A549 (cell line): Measurements from ENCODE around the gene FAM193A. TPM values are rescaled to one million over a fixed set of nuclear protein-coding genes. Genes with fewer than 3 reads are reported as not detected.

Source experiments
- ATAC-seq, 2 experiments: fragments of 200-7000 bp in 1 of 2; fragments of >200 bp in 1 of 2; cut with Nextera tagmentation in 1 of 2; cut with Tn5 transposase in 1 of 2; 3 replicates each; pipeline versions ENCODE4 v1.8.0 to v1.9.1; 2018 to 2020; ENCODE audit warnings: mild to moderate bottlenecking in 1 of 2, moderate library complexity in 1 of 2
- CTCF ChIA-PET: fragments of 300-600 bp; sonication (Branson Sonifier 250); formaldehyde crosslinking; extraction: SDS; loops from one replicate; lab custom pipeline; 2021; ENCODE audit warnings: antibody characterized with exemption, inconsistent platforms; lab: Yijun Ruan, JAX
- POLR2A ChIA-PET: fragments of 350-600 bp; formaldehyde crosslinking; extraction: SDS; loops from one replicate; lab custom pipeline; 2021; ENCODE audit warnings: antibody characterized with exemption, inconsistent platforms; lab: Yijun Ruan, JAX
- DNase-seq, 2 experiments: peaks; one replicate each; pipeline versions ENCODE4 v3.0.0 to v3.0.0-alpha.2; 2011 to 2016; ENCODE audit warnings: low read depth in 1 of 2, low spot score in 1 of 2
- FAIRE-seq: peaks from 2 replicates; lab custom pipeline; 2011; peaks lifted over from hg19 to GRCh38; lab: Jason Lieb, UNC
- H3K27ac ChIP-seq, 2 experiments: fragments of >200 bp; sonication (Bioruptor Twin); formaldehyde crosslinking; 3 replicates each; pipeline ENCODE4 v1.5.1; 2016 to 2017
- H3K4me1 ChIP-seq: fragments of >200 bp; sonication (Bioruptor Twin); formaldehyde crosslinking; 3 replicates; pipeline ENCODE4 v1.6.1; 2016
- H3K4me2 ChIP-seq: fragments of >200 bp; sonication (Bioruptor Twin); formaldehyde crosslinking; 3 replicates; pipeline ENCODE4 v1.6.1; 2016
- H3K4me3 ChIP-seq: fragments of >200 bp; sonication (Bioruptor Twin); formaldehyde crosslinking; 3 replicates; pipeline ENCODE4 v1.5.1; 2016
- H3K9me3 ChIP-seq: fragments of >200 bp; sonication (Bioruptor Twin); formaldehyde crosslinking; 3 replicates; pipeline ENCODE4 v1.6.1; 2016
- BCL3 ChIP-seq: fragments of >200 bp; sonication (Bioruptor Twin); formaldehyde crosslinking; IDR thresholded peaks from 3 replicates; pipeline ENCODE4 v1.6.1; 2016
- CEBPB ChIP-seq, 2 experiments: fragments of >200 bp in 1 of 2; sonication (Bioruptor Twin) in 1 of 2; formaldehyde crosslinking in 1 of 2; IDR thresholded peaks; 2 replicates each; pipeline ENCODE4 v1.6.1; 2012 to 2016
- CHD4 ChIP-seq: fragments of 200-600 bp; sonication (generic); IDR thresholded peaks from 2 replicates; pipeline ENCODE4 v1.6.1; 2016; ENCODE audit warnings: antibody characterized with exemption, mild to moderate bottlenecking, borderline replicate concordance
- EHF ChIP-seq: fragments of 250-450 bp; sonication (Bioruptor Pico); IDR thresholded peaks from 2 replicates; pipeline ENCODE4 v1.5.0; 2020; ENCODE audit warnings: mild to moderate bottlenecking
- EP300 ChIP-seq, 2 experiments: fragments of >200 bp; sonication (Bioruptor Twin); formaldehyde crosslinking; IDR thresholded peaks; 2 replicates in 1 of 2; 3 replicates in 1 of 2; pipeline ENCODE4 v1.6.1; 2016 to 2017
- ESRRA ChIP-seq: fragments of 150-350 bp; IDR thresholded peaks from 2 replicates; pipeline ENCODE4 v1.6.1; 2014; ENCODE audit warnings: mild to moderate bottlenecking, low read length, borderline replicate concordance
- GATA3 ChIP-seq: IDR thresholded peaks from 2 replicates; pipeline ENCODE4 v1.6.1; 2012; ENCODE audit warnings: borderline replicate concordance
- HES2 ChIP-seq: fragments of >200 bp; sonication (Bioruptor Twin); formaldehyde crosslinking; IDR thresholded peaks from 2 replicates; pipeline ENCODE4 v1.6.1; 2016
- HEYL ChIP-seq: fragments of 250-450 bp; sonication (Bioruptor Pico); IDR thresholded peaks from 2 replicates; pipeline ENCODE4 v1.8.0; 2021; ENCODE audit warnings: mild to moderate bottlenecking, moderate library complexity
- JUN ChIP-seq, 2 experiments: fragments of >200 bp; sonication (Bioruptor Twin); formaldehyde crosslinking; IDR thresholded peaks; 2 replicates in 1 of 2; 3 replicates in 1 of 2; pipeline ENCODE4 v1.6.1; 2016 to 2017
- KDM1A ChIP-seq: fragments of 200-600 bp; sonication (generic); IDR thresholded peaks from 2 replicates; pipeline ENCODE4 v1.6.1; 2016; ENCODE audit warnings: low read depth, mild to moderate bottlenecking
- MAFK ChIP-seq: fragments of 450-650 bp; IDR thresholded peaks from 2 replicates; pipeline ENCODE4 v1.6.1; 2014; ENCODE audit not compliant: partially characterized antibody
- PHF8 ChIP-seq: fragments of 200-600 bp; sonication (generic); IDR thresholded peaks from 2 replicates; pipeline ENCODE4 v1.6.1; 2016; ENCODE audit warnings: low read depth, mild to moderate bottlenecking, antibody characterized with exemption, moderate library complexity, borderline replicate concordance
- POLR2A ChIP-seq: IDR thresholded peaks from 2 replicates; pipeline ENCODE4 v1.6.1; 2012; ENCODE audit warnings: mild to moderate bottlenecking, low read length
- RCOR1 ChIP-seq: fragments of 150-350 bp; IDR thresholded peaks from 2 replicates; pipeline ENCODE4 v1.6.1; 2014; ENCODE audit warnings: antibody characterized with exemption, low read length, low read depth
- RNF2 ChIP-seq: fragments of 200-600 bp; sonication (generic); IDR thresholded peaks from 2 replicates; pipeline ENCODE4 v1.6.1; 2016; ENCODE audit warnings: low read depth, mild to moderate bottlenecking, antibody characterized with exemption, moderate library complexity, borderline replicate concordance
- TP53 ChIP-seq: fragments of 250-450 bp; sonication (Bioruptor Pico); IDR thresholded peaks from 2 replicates; pipeline ENCODE4 v1.5.0; 2021; ENCODE audit warnings: mild to moderate bottlenecking, moderate library complexity
- ZC3H11A ChIP-seq: fragments of 450-650 bp; IDR thresholded peaks from 2 replicates; pipeline ENCODE4 v1.6.1; 2014; ENCODE audit warnings: antibody characterized with exemption, mild to moderate bottlenecking
- ZSCAN20 ChIP-seq: fragments of 250-450 bp; sonication (Bioruptor Pico); IDR thresholded peaks from 2 replicates; pipeline ENCODE4 v1.8.0; 2022; ENCODE audit warnings: mild to moderate bottlenecking, moderate library complexity
- WGBS: methylation state at CpG from one replicate; pipeline ENCODE4 v1.1.6; 2017; ENCODE audit errors: missing lambda C conversion rate; 5-methylcytosine and 5-hydroxymethylcytosine counted together
- polyA plus RNA-seq, 4 experiments: library from polyadenylated mRNA; depleted of rRNA in 3 of 4; stranded (reverse); fragments of >200 nt; fragmentation: RNase III in 1 of 4; extraction: RNeasy Plus Mini Kit Qiagen cat#74134 plus additional on column Dnase treatment in 1 of 4; gene quantifications; 2 replicates in 3 of 4; 3 replicates in 1 of 4; pipeline ENCODE4 v1.2.3, GENCODE V29; 2011 to 2017
- TF ChIP-seq, protein P1 (sequence below): fragments of 250-450 bp; sonication (Bioruptor Pico); IDR thresholded peaks from 2 replicates; pipeline ENCODE4 v1.5.0; 2021; ENCODE audit warnings: mild to moderate bottlenecking, moderate library complexity, borderline replicate concordance
- TF ChIP-seq, protein P2 (sequence below): IDR thresholded peaks from 2 replicates; pipeline ENCODE4 v1.6.1; 2012

The FAM193A gene
- polyA plus RNA-seq, 2 of the 4 experiments (the other 2 are of a cell fraction) = 4.5 to 6.7 TPM

DNA sequence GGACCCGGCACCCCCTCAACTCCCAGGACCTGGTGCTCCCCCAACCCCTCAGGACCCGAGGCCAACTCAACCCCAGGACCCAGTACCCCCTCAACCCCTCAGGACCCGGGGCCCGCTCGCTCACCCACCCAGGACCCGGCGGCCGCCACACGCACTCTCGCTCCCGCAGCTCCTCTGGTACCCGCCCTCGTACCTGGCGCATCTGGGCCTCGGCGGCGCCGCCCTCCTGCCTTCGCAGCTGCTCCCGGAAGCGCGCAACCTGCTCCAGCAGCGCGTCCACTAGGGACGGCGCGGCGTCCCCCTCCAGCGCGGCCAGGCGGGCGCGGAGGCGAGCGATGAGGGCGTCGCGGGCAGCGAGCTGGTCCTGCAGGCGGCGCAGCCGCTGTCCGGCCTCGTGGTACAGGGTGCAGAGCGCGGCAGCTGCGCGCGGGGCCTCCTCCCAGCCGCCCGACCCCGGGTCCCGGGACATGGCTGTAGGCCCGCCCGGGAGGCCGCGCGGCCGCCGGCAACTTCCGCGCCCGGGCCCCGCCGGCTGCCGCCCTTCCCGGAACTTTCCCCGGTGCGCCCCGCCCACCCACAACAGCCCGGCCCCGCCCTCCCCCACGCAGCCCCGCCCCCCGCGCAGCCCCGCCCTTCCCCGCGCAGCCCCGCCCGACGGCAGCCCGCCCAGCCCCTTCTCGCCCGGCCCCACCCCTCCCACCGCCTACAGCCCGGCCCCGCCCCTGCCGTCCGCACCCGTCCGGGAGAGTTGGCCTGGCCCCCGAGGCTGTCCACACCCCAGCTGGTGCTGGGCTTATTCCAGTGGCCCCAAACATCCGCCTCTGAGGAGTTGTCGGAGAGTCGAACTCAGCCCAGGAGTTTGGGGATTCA lies 219.6 kb downstream of the FAM193A start, which contains the start of gene TNIP2:
Gene TNIP2 (minus strand): TSS at position 516 of the 870 bp plus-strand sequence. CDS start 47 bp downstream, at position 469.
- no peaks in the 10 kb centered on the region for H3K9me3 ChIP-seq
- TF ChIP-seq JUN (IDR thresholded peaks at IDR 0.05) (peak; percentile 30 to 71; a peak in 1 of 5 replicates), RNF2 (no peak), ZC3H11A (no peak), ESRRA (no peak), ZSCAN20 (CRISPR knock-in tag) (no peak), EP300 (IDR thresholded peaks at IDR 0.05) (no peak), RCOR1 (no peak), EHF (CRISPR knock-in tag) (no peak), POLR2A (peak; percentile 75), TP53 (CRISPR knock-in tag) (no peak), GATA3 (no peak), BCL3 (peak; percentile 73; the same call in 1 of the 3 replicates), HES2 (no peak), PHF8 (peak; percentile 72; the same call in 1 of the 2 replicates), MAFK (no peak), KDM1A (no peak), HEYL (CRISPR knock-in tag) (no peak), CEBPB (IDR thresholded peaks at IDR 0.05) (no peak), CHD4 (no peak)
- TF ChIP-seq, protein P1, sequence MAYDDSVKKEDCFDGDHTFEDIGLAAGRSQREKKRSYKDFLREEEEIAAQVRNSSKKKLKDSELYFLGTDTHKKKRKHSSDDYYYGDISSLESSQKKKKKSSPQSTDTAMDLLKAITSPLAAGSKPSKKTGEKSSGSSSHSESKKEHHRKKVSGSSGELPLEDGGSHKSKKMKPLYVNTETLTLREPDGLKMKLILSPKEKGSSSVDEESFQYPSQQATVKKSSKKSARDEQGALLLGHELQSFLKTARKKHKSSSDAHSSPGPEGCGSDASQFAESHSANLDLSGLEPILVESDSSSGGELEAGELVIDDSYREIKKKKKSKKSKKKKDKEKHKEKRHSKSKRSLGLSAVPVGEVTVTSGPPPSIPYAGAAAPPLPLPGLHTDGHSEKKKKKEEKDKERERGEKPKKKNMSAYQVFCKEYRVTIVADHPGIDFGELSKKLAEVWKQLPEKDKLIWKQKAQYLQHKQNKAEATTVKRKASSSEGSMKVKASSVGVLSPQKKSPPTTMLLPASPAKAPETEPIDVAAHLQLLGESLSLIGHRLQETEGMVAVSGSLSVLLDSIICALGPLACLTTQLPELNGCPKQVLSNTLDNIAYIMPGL = no peak
- TF ChIP-seq, protein P2, sequence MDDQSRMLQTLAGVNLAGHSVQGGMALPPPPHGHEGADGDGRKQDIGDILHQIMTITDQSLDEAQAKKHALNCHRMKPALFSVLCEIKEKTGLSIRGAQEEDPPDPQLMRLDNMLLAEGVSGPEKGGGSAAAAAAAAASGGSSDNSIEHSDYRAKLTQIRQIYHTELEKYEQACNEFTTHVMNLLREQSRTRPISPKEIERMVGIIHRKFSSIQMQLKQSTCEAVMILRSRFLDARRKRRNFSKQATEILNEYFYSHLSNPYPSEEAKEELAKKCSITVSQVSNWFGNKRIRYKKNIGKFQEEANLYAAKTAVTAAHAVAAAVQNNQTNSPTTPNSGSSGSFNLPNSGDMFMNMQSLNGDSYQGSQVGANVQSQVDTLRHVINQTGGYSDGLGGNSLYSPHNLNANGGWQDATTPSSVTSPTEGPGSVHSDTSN = no peak
- H3K4me1 ChIP-seq = peaks cover 16% of the 10 kb centered on the region
- peak; percentile 84 to 85 for ATAC-seq
- WGBS = under 1% methylated on average over 18 of the region's 96 CpGs
- peak within 1 kb of the TSS; percentile 72 for H3K4me3 ChIP-seq
- H3K27ac ChIP-seq = peak within 1 kb of the TSS; percentile 93 to 100
- ChIA-PET CTCF (interaction anchor here (0.5 to 1.0 kb wide), 3 partner anchors 24 to 552 kb away, joined by 3 read pairs; no protein-coding TSS in a partner anchor), POLR2A (interaction anchor here (0.6 to 0.7 kb wide), 2 partner anchors 51 to 77 kb away, joined by 3 to 8 read pairs; no protein-coding TSS in a partner anchor)
- DNase-seq = peak; percentile 64 to 70
- H3K4me2 ChIP-seq = peak within 1 kb of the TSS; percentile 95
- no peak for FAIRE-seq
